Keratinocyte (primary cell): Measurements from ENCODE around the gene PAQR5. TPM values are rescaled to one million over a fixed set of nuclear protein-coding genes. Genes with fewer than 3 reads are reported as not detected.

Experiments
- DNase-seq: peaks from one replicate; pipeline ENCODE4 v3.0.0-alpha.2; 2011; ENCODE audit warnings: low read depth, missing footprints, low spot score
- FAIRE-seq: peaks from 2 replicates; lab custom pipeline; 2011; peaks lifted over from hg19 to GRCh38; lab: Jason Lieb, UNC
- H2AFZ ChIP-seq: 2 replicates; pipeline ENCODE4 v1.6.0; 2012; ENCODE audit warnings: low read length, control low read depth, inconsistent platforms; ENCODE audit not compliant: control insufficient read depth
- H3K27ac ChIP-seq: 2 replicates; pipeline ENCODE4 v1.5.1; 2011; ENCODE audit warnings: low read length; ENCODE audit not compliant: control insufficient read depth, insufficient read depth
- H3K27me3 ChIP-seq: 3 replicates; pipeline ENCODE4 v1.6.0; 2011; ENCODE audit warnings: low read length; ENCODE audit not compliant: control insufficient read depth, insufficient read depth; ENCODE audit errors: extremely low read depth
- H3K36me3 ChIP-seq, 2 experiments: 2 replicates in 1 of 2; 3 replicates in 1 of 2; pipeline ENCODE4 v1.5.1; 2011; ENCODE audit warnings: low read length in 2 of 2, mild to moderate bottlenecking in 1 of 2; ENCODE audit not compliant: control insufficient read depth in 2 of 2, insufficient read depth in 2 of 2; ENCODE audit errors: extremely low read depth in 1 of 2
- H3K4me1 ChIP-seq: 3 replicates; pipeline ENCODE4 v1.5.1; 2011; ENCODE audit warnings: low read length; ENCODE audit not compliant: control insufficient read depth, insufficient read depth; ENCODE audit errors: extremely low read depth
- H3K4me2 ChIP-seq: 3 replicates; pipeline ENCODE4 v1.6.0; 2011; ENCODE audit warnings: low read depth, low read length; ENCODE audit not compliant: control insufficient read depth, insufficient read depth; ENCODE audit errors: extremely low read depth
- H3K4me3 ChIP-seq, 3 experiments: fragments of 200-600 bp in 1 of 3; sonication (generic) in 1 of 3; 2 replicates in 2 of 3; 3 replicates in 1 of 3; pipeline ENCODE4 v1.5.1; 2011 to 2016; ENCODE audit warnings: low read length in 3 of 3, mild to moderate bottlenecking in 3 of 3, control low read depth in 2 of 3, inconsistent platforms in 1 of 3, low read depth in 1 of 3, mixed read lengths in 1 of 3, mixed run types in 1 of 3, moderate library complexity in 1 of 3; ENCODE audit not compliant: control insufficient read depth in 2 of 3, insufficient read depth in 2 of 3; ENCODE audit errors: extremely low read depth in 1 of 3
- H3K79me2 ChIP-seq: 2 replicates; pipeline ENCODE4 v1.6.0; 2012; ENCODE audit warnings: low read length; ENCODE audit not compliant: control insufficient read depth, insufficient read depth
- H3K9ac ChIP-seq: 3 replicates; pipeline ENCODE4 v1.6.0; 2011; ENCODE audit warnings: low read length; ENCODE audit not compliant: control insufficient read depth, insufficient read depth; ENCODE audit errors: extremely low read depth
- H3K9me1 ChIP-seq: 3 replicates; pipeline ENCODE4 v1.6.0; 2011; ENCODE audit warnings: low read length; ENCODE audit not compliant: control insufficient read depth, insufficient read depth; ENCODE audit errors: extremely low read depth
- H3K9me3 ChIP-seq: 2 replicates; pipeline ENCODE4 v1.5.1; 2012; ENCODE audit warnings: low read depth, low read length; ENCODE audit not compliant: control insufficient read depth
- H4K20me1 ChIP-seq: 3 replicates; pipeline ENCODE4 v1.6.0; 2011; ENCODE audit warnings: low read length; ENCODE audit not compliant: control insufficient read depth, insufficient read depth; ENCODE audit errors: extremely low read depth
- CTCF ChIP-seq, 3 experiments: IDR thresholded peaks in 1 of 3; conservative IDR thresholded peaks in 1 of 3; optimal IDR thresholded peaks in 1 of 3; 2 replicates in 2 of 3; 3 replicates in 1 of 3; pipeline versions ENCODE3 to v1.5.1; 2011; ENCODE audit warnings: low read length in 3 of 3, mild to moderate bottlenecking in 3 of 3, moderate library complexity in 2 of 3, control low read depth in 1 of 3, inconsistent platforms in 1 of 3; ENCODE audit not compliant: insufficient read depth in 2 of 3; ENCODE audit errors: extremely low read depth in 1 of 3
- EZH2 ChIP-seq: IDR thresholded peaks from one replicate; pipeline ENCODE4 v1.6.1; 2012; ENCODE audit warnings: inconsistent platforms, mild to moderate bottlenecking, low read length, moderate library complexity
- dilution Hi-C: fragments of 300-500 bp; cut with MboI; formaldehyde crosslinking; loops from one replicate; pipeline ENCODE4 v1.7.0; 2020; ENCODE audit warnings: low sequenced_read_pairs; ENCODE audit not compliant: extremely low pct_ligation_motif_present
- polyA plus RNA-seq, 5 experiments: library from polyadenylated mRNA; depleted of rRNA in 3 of 5; stranded (reverse) in 3 of 5; stranded (forward) in 1 of 5; unstranded in 1 of 5; fragments of >200 nt; gene quantifications; 1 replicate in 1 of 5; 2 replicates in 3 of 5; 3 replicates in 1 of 5; pipeline versions ENCODE4 v1.2.1 to v1.2.3, GENCODE V29; 2011 to 2012; ENCODE audit warnings: missing spikeins in 2 of 5, low read depth in 1 of 5, low replicate concordance in 1 of 5

Gene PAQR5
- polyA plus RNA-seq, 1 donor (not counting 4 experiments of a cell fraction or from before 2014, with no cell fraction given) = 0.30 TPM

- DNase-seq = no peak
- Histone ChIP-seq H2AFZ (peak overlapping the region; percentile 50), H3K27ac (no peak overlapping the region)
These were observed 10.0 kb upstream of the PAQR5 start for GRCh38 chr15:69288531-69289341.

GRCh38 chr15:69289342-69290146 lies 9.2 kb upstream of the PAQR5 start:
- H3K4me2 ChIP-seq = peak overlapping the region; percentile 62
- FAIRE-seq = no peak
- H3K9me1 ChIP-seq = no peaks in the 10 kb centered on the region
- no peaks in the 10 kb centered on the region for H4K20me1 ChIP-seq
- H3K27me3 ChIP-seq = peaks cover 5% of the 10 kb centered on the region
- H3K4me1 ChIP-seq = peaks cover 12% of the 10 kb centered on the region
- no peak overlapping the region for H3K9ac ChIP-seq
- H3K79me2 ChIP-seq = no peaks in the 10 kb centered on the region
- DNase-seq = no peak
- no peaks in the 10 kb centered on the region for H3K9me3 ChIP-seq
- TF ChIP-seq CTCF (optimal IDR thresholded peaks at IDR 0.05 in 1 of 3, IDR thresholded peaks at IDR 0.05 in 1 of 3, conservative IDR thresholded peaks at IDR 0.05 in 1 of 3; ENCODE audit: extremely low read depth in 1 of 3, insufficient read depth in 2 of 3, low read length in 3 of 3) (no peak), EZH2 (no peak)
- peak overlapping the region; percentile 50 for H2AFZ ChIP-seq
- dilution Hi-C loops = no loop called here
- no peak overlapping the region for H3K4me3 ChIP-seq
- no peak overlapping the region for H3K27ac ChIP-seq
- no peaks in the 10 kb centered on the region for H3K36me3 ChIP-seq

More at GRCh38 chr15:69288531-69289341, 10.0 kb upstream of the PAQR5 start:
- no peak overlapping the region for H3K9ac ChIP-seq
- no peak for TF ChIP-seq CTCF (optimal IDR thresholded peaks at IDR 0.05 in 1 of 3, IDR thresholded peaks at IDR 0.05 in 1 of 3, conservative IDR thresholded peaks at IDR 0.05 in 1 of 3; ENCODE audit: extremely low read depth in 1 of 3, insufficient read depth in 2 of 3, low read length in 3 of 3)
- no peak for TF ChIP-seq EZH2
- H3K79me2 ChIP-seq = no peaks in the 10 kb centered on the region
- dilution Hi-C loops = no loop called here
- H3K36me3 ChIP-seq = no peaks in the 10 kb centered on the region
- H3K9me3 ChIP-seq = no peaks in the 10 kb centered on the region
- peak overlapping the region; percentile 62 for H3K4me2 ChIP-seq
- H3K9me1 ChIP-seq = no peaks in the 10 kb centered on the region
- H3K27me3 ChIP-seq = peaks cover under 1% of the 10 kb centered on the region
- H3K4me3 ChIP-seq = no peak overlapping the region
- H3K4me1 ChIP-seq = peaks cover 12% of the 10 kb centered on the region
- H4K20me1 ChIP-seq = no peaks in the 10 kb centered on the region
- FAIRE-seq = no peak
